GM21447 (cell line): Measurements from ENCODE around the gene TTLL3.

Experiments used
- ATAC-seq: cut with Tn5 transposase; IDR thresholded peaks from one replicate; pipeline ENCODE4 v1.9.1; 2021; ENCODE audit not compliant: unreplicated experiment

The TTLL3 gene

GRCh38 chr3:9781551-9781950 is 28.5 kb upstream of the TTLL3 start:
- ATAC-seq: no peak

GRCh38 chr3:9781978-9782603 is 28.0 kb upstream of the TTLL3 start:
- no peak for ATAC-seq

GRCh38 chr3:9782770-9783169 is 27.3 kb upstream of the TTLL3 start:
- no peak for ATAC-seq

GRCh38 chr3:9783954-9784353 is 26.1 kb upstream of the TTLL3 start:
- ATAC-seq: no peak

GRCh38 chr3:9784965-9785364 is 25.1 kb upstream of the TTLL3 start:
- no peak for ATAC-seq

GRCh38 chr3:9785602-9786001 is 24.5 kb upstream of the TTLL3 start:
- no peak for ATAC-seq

GRCh38 chr3:9786209-9786739 is 23.8 kb upstream of the TTLL3 start:
- no peak for ATAC-seq

GRCh38 chr3:9786825-9787669 is 23.0 kb upstream of the TTLL3 start:
- no peak for ATAC-seq

GRCh38 chr3:9787714-9788113 is 22.3 kb upstream of the TTLL3 start:
- no peak for ATAC-seq

GRCh38 chr3:9791127-9791526 is 18.9 kb upstream of the TTLL3 start:
- no peak for ATAC-seq

GRCh38 chr3:9791790-9792404 is 18.2 kb upstream of the TTLL3 start:
- ATAC-seq: no peak

- ATAC-seq: peak; percentile 81
Observed at GRCh38 chr3:9792405-9793160, 17.5 kb upstream of the TTLL3 start, which contains the start of the genes ARPC4 and TADA3. Gene ARPC4, plus strand, starts transcription at chr3:9793082. Its CDS starts 40 bp downstream, at chr3:9793122. Gene TADA3, minus strand, starts transcription at chr3:9792473. Its CDS starts 1,007 bp downstream, at chr3:9791466.

GRCh38 chr3:9793161-9793781 is 16.8 kb upstream of the TTLL3 start:
- ATAC-seq: no peak

GRCh38 chr3:9794400-9794799 is 15.7 kb upstream of the TTLL3 start:
- no peak for ATAC-seq

GRCh38 chr3:9795207-9795606 is 14.9 kb upstream of the TTLL3 start:
- ATAC-seq: no peak

- ATAC-seq: no peak
Observed at GRCh38 chr3:9797196-9797945, 12.7 kb upstream of the TTLL3 start.

- no peak for ATAC-seq
Observed at GRCh38 chr3:9800529-9800928, 9.5 kb upstream of the TTLL3 start.

- no peak for ATAC-seq
Observed at GRCh38 chr3:9803494-9803893, 6.6 kb upstream of the TTLL3 start.

- ATAC-seq: no peak
Observed at GRCh38 chr3:9804996-9805395, 5.1 kb upstream of the TTLL3 start.

- no peak for ATAC-seq
Observed at GRCh38 chr3:9806137-9806536, 3.9 kb upstream of the TTLL3 start.
